ENCODE results near the gene MAB21L1.

DNA sequence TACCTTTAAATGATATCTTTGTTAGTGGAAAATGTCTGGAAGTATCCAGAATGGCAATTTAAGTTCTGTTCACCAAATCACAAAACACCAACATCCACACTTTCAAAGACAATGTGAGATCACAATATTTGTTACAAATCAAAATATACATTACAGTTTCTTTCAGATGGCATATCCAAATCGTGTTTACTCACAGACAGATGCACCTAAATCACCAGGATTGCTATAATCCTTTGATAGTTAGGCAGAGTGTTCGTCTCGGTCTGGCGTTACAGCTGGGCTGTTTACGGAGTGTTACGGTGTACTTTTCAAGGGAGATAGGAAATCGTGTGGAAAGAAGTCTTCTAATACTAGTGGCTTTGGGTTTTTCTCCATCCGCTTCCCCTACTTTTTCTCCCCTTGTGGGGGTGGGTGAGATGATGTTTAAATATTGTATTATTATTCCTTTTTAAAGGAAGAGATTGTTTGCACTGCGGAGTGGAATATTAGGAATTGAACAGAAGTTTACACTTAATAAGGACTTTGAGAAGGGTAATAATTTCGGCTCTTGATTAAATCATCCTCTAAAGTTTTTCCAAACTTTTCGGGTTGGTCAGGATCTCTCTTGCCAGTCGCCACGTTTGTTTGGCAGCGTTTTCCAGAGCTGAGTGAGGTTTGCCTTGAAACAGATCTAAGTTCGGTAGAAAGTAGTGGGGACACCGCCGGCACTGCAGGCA, 1.8 kb downstream of the MAB21L1 start:
- TF ChIP-seq, protein P1, sequence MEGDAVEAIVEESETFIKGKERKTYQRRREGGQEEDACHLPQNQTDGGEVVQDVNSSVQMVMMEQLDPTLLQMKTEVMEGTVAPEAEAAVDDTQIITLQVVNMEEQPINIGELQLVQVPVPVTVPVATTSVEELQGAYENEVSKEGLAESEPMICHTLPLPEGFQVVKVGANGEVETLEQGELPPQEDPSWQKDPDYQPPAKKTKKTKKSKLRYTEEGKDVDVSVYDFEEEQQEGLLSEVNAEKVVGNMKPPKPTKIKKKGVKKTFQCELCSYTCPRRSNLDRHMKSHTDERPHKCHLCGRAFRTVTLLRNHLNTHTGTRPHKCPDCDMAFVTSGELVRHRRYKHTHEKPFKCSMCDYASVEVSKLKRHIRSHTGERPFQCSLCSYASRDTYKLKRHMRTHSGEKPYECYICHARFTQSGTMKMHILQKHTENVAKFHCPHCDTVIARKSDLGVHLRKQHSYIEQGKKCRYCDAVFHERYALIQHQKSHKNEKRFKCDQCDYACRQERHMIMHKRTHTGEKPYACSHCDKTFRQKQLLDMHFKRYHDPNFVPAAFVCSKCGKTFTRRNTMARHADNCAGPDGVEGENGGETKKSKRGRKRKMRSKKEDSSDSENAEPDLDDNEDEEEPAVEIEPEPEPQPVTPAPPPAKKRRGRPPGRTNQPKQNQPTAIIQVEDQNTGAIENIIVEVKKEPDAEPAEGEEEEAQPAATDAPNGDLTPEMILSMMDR (IDR thresholded peaks at IDR 0.05) = no peak
- TF ChIP-seq POLR2A (IDR thresholded peaks at IDR 0.05) (no peak), EP300 (IDR thresholded peaks at IDR 0.05) (no peak)
